Body of pancreas (tissue), 4 donors: Measurements from ENCODE around the gene JAGN1. TPM values are rescaled to one million over a fixed set of nuclear protein-coding genes. Genes with fewer than 3 reads are reported as not detected.
A peak's percentile ranks its signal among the peaks of the same experiment; 100 is the strongest.
"Not testable (repeated sequence)": the region's sequence is repeated elsewhere in the genome, so short reads cannot be mapped to it uniquely, and the experiment has no call there.

Experiments
- ATAC-seq: fragments of 150-250 bp; one replicate; pipeline ENCODE4 v1.9.1; 2016
- DNase-seq, 4 donors: peaks; one replicate each; pipeline ENCODE4 v3.0.0-alpha.2; 2019
- H3K27ac ChIP-seq, 4 donors: fragments of 200-600 bp; sonication (generic); 1 replicate in 3 of 4; 2 replicates in 1 of 4; pipeline versions ENCODE4 v1.5.1 to v1.6.1; 2016 to 2019; ENCODE audit warnings: mild to moderate bottlenecking in 1 of 4, mixed read lengths in 1 of 4, moderate library complexity in 1 of 4
- H3K27me3 ChIP-seq, 2 donors: fragments of 200-600 bp; sonication (generic); one replicate each; pipeline ENCODE4 v1.6.0; 2016; ENCODE audit warnings: mild to moderate bottlenecking in 1 of 2
- H3K36me3 ChIP-seq, 2 donors: fragments of 200-600 bp; sonication (generic); replicated peaks in 1 of 2; 2 replicates each; pipeline ENCODE4 v1.5.1; 2016; ENCODE audit warnings: low read depth in 2 of 2; ENCODE audit not compliant: insufficient read depth in 1 of 2
- H3K4me1 ChIP-seq: fragments of 200-600 bp; sonication (generic); one replicate; pipeline ENCODE4 v1.6.0; 2016
- H3K4me3 ChIP-seq, 2 donors: fragments of 200-600 bp; sonication (generic); 1 replicate in 1 of 2; 2 replicates in 1 of 2; pipeline ENCODE4 v1.5.1; 2016 to 2019
- H3K9me3 ChIP-seq, 3 donors: fragments of 200-600 bp; sonication (generic); 1 replicate in 2 of 3; 2 replicates in 1 of 3; pipeline ENCODE4 v1.5.1; 2016
- CTCF ChIP-seq, 7 experiments: fragments of 450-650 bp in 4 of 7; fragments of 200-600 bp in 3 of 7; sonication (generic) in 3 of 7; IDR thresholded peaks; one replicate each; pipeline ENCODE4 v1.5.1; 2016 to 2019; ENCODE audit warnings: antibody characterized with exemption in 7 of 7
- POLR2A ChIP-seq, 3 donors: fragments of 450-650 bp; IDR thresholded peaks; one replicate each; pipeline ENCODE4 v1.6.1; 2016; ENCODE audit warnings: antibody characterized with exemption in 3 of 3, mild to moderate bottlenecking in 2 of 3
- WGBS, 2 donors: methylation state at CpG; one replicate each; pipeline ENCODE4 v1.1.5; 2017; 5-methylcytosine and 5-hydroxymethylcytosine counted together
- intact Hi-C: fragments of 100-400 bp; cut with DNase I; formaldehyde crosslinking; loops from one replicate; pipeline ENCODE4 v1.15.1; 2023
- total RNA-seq, 2 donors: library from RNA; depleted of rRNA; stranded (reverse); fragments of >200 nt; gene quantifications; one replicate each; pipeline ENCODE4 v1.1.0, GENCODE V29; 2016

JAGN1 gene
- total RNA-seq, 2 donors from 2014 or later, result 5.6 to 19.7 TPM

- no peak for TF ChIP-seq POLR2A (IDR thresholded peaks at IDR 0.05)
- no peak for TF ChIP-seq CTCF (IDR thresholded peaks at IDR 0.05)
- WGBS, 2 donors, result 86 to 92% methylated on average over 5 to 6 of the region's 6 CpGs
- no peak for ATAC-seq
- no peak overlapping the region for H3K4me3 ChIP-seq
- H3K36me3 ChIP-seq, result no peaks in the 10 kb centered on the region
- H3K27me3 ChIP-seq, result no peaks in the 10 kb centered on the region
- no peak for DNase-seq
- H3K27ac ChIP-seq, result no peak overlapping the region
- H3K4me1 ChIP-seq, result peaks cover 20% of the 10 kb centered on the region
- H3K9me3 ChIP-seq, result no peaks in the 10 kb centered on the region
- intact Hi-C loops, result no loop called here
Observed at GRCh38 chr3:9846931-9847488, 43.4 kb upstream of the JAGN1 start.

- H3K27me3 ChIP-seq, H3K4me3 ChIP-seq, DNase-seq, intact Hi-C loops, H3K36me3 ChIP-seq, ATAC-seq, H3K9me3 ChIP-seq, H3K27ac ChIP-seq: not testable (repeated sequence)
- 32 to 45% methylated on average over 9 of the region's 9 CpGs for WGBS, 2 donors
- H3K4me1 ChIP-seq, result peaks cover 15% of the 10 kb centered on the region
Observed at GRCh38 chr3:9847870-9848269, 42.5 kb upstream of the JAGN1 start.

GRCh38 chr3:9848860-9849259 is 41.5 kb upstream of the JAGN1 start:
- TF ChIP-seq CTCF (IDR thresholded peaks at IDR 0.05), result peak; percentile 33 to 62 (median 60)
- ATAC-seq, H3K27me3 ChIP-seq, H3K4me3 ChIP-seq, H3K9me3 ChIP-seq, DNase-seq, H3K4me1 ChIP-seq, H3K27ac ChIP-seq, H3K36me3 ChIP-seq, intact Hi-C loops: not testable (repeated sequence)
- 15 to 19% methylated on average over 4 of the region's 4 CpGs for WGBS, 2 donors

GRCh38 chr3:9851383-9851782 is 39.0 kb upstream of the JAGN1 start:
- H3K27me3 ChIP-seq, H3K4me1 ChIP-seq, DNase-seq, intact Hi-C loops, H3K27ac ChIP-seq, H3K9me3 ChIP-seq, H3K4me3 ChIP-seq, H3K36me3 ChIP-seq, ATAC-seq: not testable (repeated sequence)
- WGBS, 2 donors, result 64 to 78% methylated on average over 5 to 6 of the region's 6 CpGs

GRCh38 chr3:9851926-9852325 is 38.5 kb upstream of the JAGN1 start:
- ATAC-seq, H3K9me3 ChIP-seq, H3K4me3 ChIP-seq, H3K4me1 ChIP-seq, H3K27ac ChIP-seq, DNase-seq, H3K27me3 ChIP-seq, H3K36me3 ChIP-seq, intact Hi-C loops: not testable (repeated sequence)
- WGBS, 2 donors, result 44 to 46% methylated on average over 6 of the region's 6 CpGs

GRCh38 chr3:9852528-9852927 is 37.9 kb upstream of the JAGN1 start:
- no peak for ATAC-seq
- intact Hi-C loops, result no loop called here
- DNase-seq, result no peak
- 75 to 87% methylated on average over 2 to 6 of the region's 6 CpGs for WGBS, 2 donors
- Histone ChIP-seq H3K4me1 (peaks cover 4% of the 10 kb centered on the region), H3K4me3 (no peak overlapping the region), H3K9me3 (no peaks in the 10 kb centered on the region), H3K36me3 (no peaks in the 10 kb centered on the region), H3K27me3 (no peaks in the 10 kb centered on the region), H3K27ac (no peak overlapping the region)
- TF ChIP-seq POLR2A (IDR thresholded peaks at IDR 0.05), result no peak
- no peak for TF ChIP-seq CTCF (IDR thresholded peaks at IDR 0.05)

GRCh38 chr3:9854291-9854940 is 36.0 kb upstream of the JAGN1 start:
- WGBS, 2 donors, result 71 to 73% methylated on average over 8 to 11 of the region's 11 CpGs
- not testable (repeated sequence) for ATAC-seq

More at GRCh38 chr3:9854291-9854940, 36.0 kb upstream of the JAGN1 start:
- H3K36me3 ChIP-seq, H3K27me3 ChIP-seq, H3K27ac ChIP-seq, H3K4me1 ChIP-seq, intact Hi-C loops, H3K4me3 ChIP-seq, DNase-seq, H3K9me3 ChIP-seq: not testable (repeated sequence)
